K562 (cell line): ENCODE measurements around the gene ATP2A1. TPM values are rescaled to one million over a fixed set of nuclear protein-coding genes. Genes with fewer than 3 reads are reported as not detected.

Source experiments
- ATAC-seq: fragments of 200-7000 bp; cut with Tn5 transposase; 3 replicates; pipeline ENCODE4 v1.9.1; 2020; ENCODE audit warnings: moderate library complexity
- BruUV-seq: library from RNA; stranded (reverse); fragments of 400-500 nt; replicated peaks from 2 replicates; lab custom pipeline; 2021; lab: Mats Ljungman, UMichigan
- CTCF ChIA-PET: fragments of 300-600 bp; formaldehyde crosslinking; extraction: SDS; loops from one replicate; lab custom pipeline; 2021; ENCODE audit warnings: low intra/inter-chr PET ratio; lab: Yijun Ruan, JAX
- POLR2A ChIA-PET: fragments of 300-600, 350-650 bp; sonication (Branson Sonifier 250); formaldehyde crosslinking; extraction: SDS; loops from one replicate; lab custom pipeline; 2021; ENCODE audit warnings: antibody characterized with exemption, inconsistent platforms; lab: Yijun Ruan, JAX
- DNase-seq, 4 experiments: peaks; one replicate each; pipeline versions ENCODE4 v3.0.0 to v3.0.0-alpha.2; 2011 to 2018; ENCODE audit warnings: low spot score in 3 of 4, mixed read lengths in 3 of 4; ENCODE audit errors: extremely low read depth in 1 of 4
- FAIRE-seq: peaks from 2 replicates; lab custom pipeline; 2011; peaks lifted over from hg19 to GRCh38; lab: Jason Lieb, UNC
- H2AFZ ChIP-seq: 2 replicates; pipeline ENCODE4 v1.6.0; 2011; ENCODE audit warnings: low read depth, low read length, control low read depth, inconsistent platforms
- H3K27ac ChIP-seq: fragments of 200-600 bp; 3 replicates; pipeline ENCODE4 v1.8.0; 2011; ENCODE audit warnings: low read depth, mild to moderate bottlenecking, control low read depth, inconsistent platforms, low read length, moderate library complexity, mixed read lengths; ENCODE audit errors: extremely low read depth
- H3K27me3 ChIP-seq, 2 experiments: fragments of 300-600 bp in 1 of 2; 2 replicates in 1 of 2; 3 replicates in 1 of 2; pipeline versions ENCODE4 v1.6.0 to v1.8.0; 2011; ENCODE audit warnings: inconsistent platforms in 2 of 2, low read length in 2 of 2, mild to moderate bottlenecking in 1 of 2, mixed read lengths in 1 of 2, moderate library complexity in 1 of 2; ENCODE audit not compliant: control insufficient read depth in 2 of 2, insufficient read depth in 2 of 2
- H3K36me3 ChIP-seq: fragments of 300-600 bp; 3 replicates; pipeline ENCODE4 v1.8.0; 2011; ENCODE audit warnings: mild to moderate bottlenecking, low read length, inconsistent platforms; ENCODE audit not compliant: control insufficient read depth, insufficient read depth
- H3K4me1 ChIP-seq, 2 experiments: fragments of 200-600 bp in 1 of 2; replicated peaks in 1 of 2; 2 replicates in 1 of 2; 3 replicates in 1 of 2; pipeline versions ENCODE4 v1.5.1 to v1.8.0; 2011; ENCODE audit warnings: inconsistent platforms in 2 of 2, low read length in 2 of 2, mild to moderate bottlenecking in 1 of 2, mixed read lengths in 1 of 2, moderate library complexity in 1 of 2; ENCODE audit not compliant: control insufficient read depth in 2 of 2, insufficient read depth in 2 of 2
- H3K4me2 ChIP-seq: 2 replicates; pipeline ENCODE4 v1.6.1; 2011; ENCODE audit warnings: low read length, control low read depth, inconsistent platforms, mixed read lengths; ENCODE audit not compliant: insufficient read depth
- H3K4me3 ChIP-seq: fragments of 200-600 bp; sonication (generic), shearing (Covaris generic); 2 replicates; pipeline ENCODE4 v1.5.1; 2016; ENCODE audit warnings: control low read depth, inconsistent platforms
- H3K79me2 ChIP-seq: fragments of 200-600 bp; 3 replicates; pipeline ENCODE4 v1.8.0; 2011; ENCODE audit warnings: low read length, inconsistent platforms; ENCODE audit not compliant: control insufficient read depth, insufficient read depth
- H3K9ac ChIP-seq, 2 experiments: 2 replicates each; pipeline versions ENCODE4 v1.6.0 to v1.6.1; 2011; ENCODE audit warnings: low read depth in 2 of 2, low read length in 2 of 2, control low read depth in 1 of 2, inconsistent platforms in 1 of 2, mild to moderate bottlenecking in 1 of 2, mixed read lengths in 1 of 2; ENCODE audit not compliant: insufficient read depth in 1 of 2
- H3K9me1 ChIP-seq: one replicate; pipeline ENCODE4 v1.6.0; 2011; ENCODE audit warnings: inconsistent platforms, mild to moderate bottlenecking, low read length, moderate library complexity; ENCODE audit not compliant: control insufficient read depth, insufficient read depth
- H3K9me3 ChIP-seq: replicated peaks from 2 replicates; pipeline ENCODE4 v1.5.1; 2011; ENCODE audit warnings: low read depth, low read length, inconsistent platforms; ENCODE audit not compliant: control insufficient read depth, insufficient read depth
- H4K20me1 ChIP-seq: replicated peaks from 2 replicates; pipeline ENCODE4 v1.6.1; 2011; ENCODE audit warnings: low read length, inconsistent platforms, mixed read lengths; ENCODE audit not compliant: control insufficient read depth, insufficient read depth
- HNRNPK ChIP-seq: fragments of 200-400 bp; formaldehyde crosslinking; IDR thresholded peaks from one replicate; pipeline ENCODE4 v1.6.1; 2018; ENCODE audit warnings: mild to moderate bottlenecking, low read depth, low read length; ENCODE audit not compliant: poor library complexity, severe bottlenecking
- POLR2G ChIP-seq: fragments of 200-400 bp; formaldehyde crosslinking; IDR thresholded peaks from 2 replicates; pipeline ENCODE4 v1.6.1; 2017; ENCODE audit warnings: low read depth, mild to moderate bottlenecking, antibody characterized with exemption, low read length, moderate library complexity
- RFX1 ChIP-seq: fragments of 450-650 bp; IDR thresholded peaks from 2 replicates; pipeline ENCODE4 v1.6.1; 2016; ENCODE audit warnings: mild to moderate bottlenecking, moderate library complexity
- XRCC3 ChIP-seq: fragments of 450-650 bp; IDR thresholded peaks from 2 replicates; pipeline ENCODE4 v1.6.1; 2017; ENCODE audit warnings: mild to moderate bottlenecking, moderate library complexity
- WGBS: fragments of 100-300 bp; shearing (Covaris generic); methylation state at CpG from one replicate; pipeline ENCODE4 v1.1.6; 2016; ENCODE audit warnings: low coverage, mixed read lengths; ENCODE audit not compliant: insufficient coverage; ENCODE audit errors: missing lambda C conversion rate; 5-methylcytosine and 5-hydroxymethylcytosine counted together
- in situ Hi-C: fragments of 300-500 bp; cut with MboI; formaldehyde crosslinking; loops from 4 replicates; pipeline ENCODE4 v1.15.0; 2018; ENCODE audit warnings: inconsistent platforms, mixed read lengths
- intact Hi-C: fragments of 100-400 bp; cut with micrococcal nuclease; formaldehyde crosslinking; loops from 2 replicates; pipeline ENCODE4 v1.14.2; 2022
- polyA plus RNA-seq, 8 experiments: library from polyadenylated mRNA; depleted of rRNA in 4 of 8; stranded (reverse) in 5 of 8; unstranded in 3 of 8; fragments of >200 nt; fragmentation: Nextera tagmentation in 2 of 8; fragmentation: Illumina TruSeq in 1 of 8; extraction: Ambion mirVana in 2 of 8; extraction: Trizol in 1 of 8; gene quantifications; 2 replicates each; pipeline versions ENCODE4 v1.2.1 to v1.2.3, GENCODE V29; 2011 to 2014; ENCODE audit warnings: inconsistent platforms in 1 of 8, missing spikeins in 1 of 8
- total RNA-seq, 7 experiments: library from RNA; depleted of rRNA in 6 of 7; stranded (reverse); fragments of >200 nt in 6 of 7; fragmentation: Illumina TruSeq in 2 of 7; extraction: Trizol in 2 of 7; gene quantifications; 2 replicates each; pipeline versions ENCODE4 v1.2.1 to v1.2.3, GENCODE V29; 2011 to 2021; ENCODE audit warnings: low replicate concordance in 1 of 7

ATP2A1 gene
- total and polyA plus RNA-seq, 9 of the 15 experiments (the other 6 are each of a cell fraction or from before 2014, with no cell fraction given) = 0.25 to 2.6 (median 0.65) TPM

DNA sequence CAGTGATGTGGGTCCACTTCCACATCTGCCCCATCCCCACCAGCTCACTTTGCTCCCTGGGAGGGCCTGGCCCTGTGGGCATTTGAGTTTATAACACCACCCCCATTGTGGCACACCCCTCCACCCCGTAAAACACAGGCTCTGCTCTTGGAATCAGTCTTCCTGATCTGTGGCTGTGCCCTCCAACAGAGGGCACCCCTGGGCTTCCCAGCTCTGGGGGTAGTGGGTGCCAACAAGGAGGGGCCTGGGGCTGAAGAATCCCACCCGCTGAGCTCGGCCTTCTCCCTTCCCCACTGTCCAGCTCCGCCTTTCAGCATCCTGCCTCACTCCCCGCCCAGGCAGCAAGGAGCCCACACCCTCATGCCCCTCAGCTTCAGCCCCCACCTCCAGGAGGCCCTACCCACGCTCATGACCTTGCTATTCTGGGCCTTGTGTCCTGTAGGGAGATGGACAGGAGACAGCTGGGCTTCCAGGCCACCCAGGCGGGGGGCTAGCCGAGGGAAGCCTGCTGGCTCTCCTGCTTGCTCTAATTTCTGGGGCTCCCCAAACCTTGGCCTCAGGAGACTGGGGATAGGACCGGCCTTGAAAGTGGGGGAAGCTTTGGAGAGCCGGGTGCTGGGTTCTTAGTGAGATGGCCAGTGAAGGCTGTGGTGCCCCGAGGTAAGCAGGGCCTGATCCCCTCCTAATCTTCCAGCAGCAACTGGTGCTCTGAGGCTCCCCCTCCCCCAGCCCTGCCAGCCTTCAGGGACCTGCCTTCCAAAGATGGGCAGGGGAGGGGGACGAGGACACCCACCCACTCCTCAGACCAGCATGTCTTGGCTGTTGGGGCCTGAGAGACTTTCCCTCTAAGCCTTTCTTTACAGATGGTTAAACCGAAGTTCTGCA, 2.9 kb upstream of the ATP2A1 start:
- intact Hi-C loops = no loop called here
- 63% methylated on average over 8 of the region's 13 CpGs for WGBS
- Histone ChIP-seq H3K27ac (peak overlapping the region; percentile 16; the same call in 1 of the 3 replicates), H3K9me3 (no peaks in the 10 kb centered on the region), H2AFZ (no peak overlapping the region), H3K27me3 (no peaks in the 10 kb centered on the region; a peak in 1 of 5 replicates), H3K36me3 (peaks cover 42% of the 10 kb centered on the region; the same call in 2 of the 3 replicates), H3K4me1 (peaks cover 6 to 63% of the 10 kb centered on the region in 2 experiments; a peak in 4 of 5 replicates), H3K79me2 (peaks cover 9% of the 10 kb centered on the region), H3K4me3 (no peak overlapping the region), H4K20me1 (no peaks in the 10 kb centered on the region), H3K9ac (peak overlapping the region in 1 of 2 experiments; percentile 23; a peak in 2 of 4 replicates), H3K4me2 (no peak overlapping the region), H3K9me1 (no peaks in the 10 kb centered on the region)
- FAIRE-seq = no peak
- no peak for ATAC-seq
- DNase-seq = peak in 1 of 4 experiments; percentile 14
- POLR2A ChIA-PET = interaction anchor here (0.6 to 6.9 kb wide), 3 partner anchors 9 to 1173 kb away, joined by 3 to 58 read pairs (median 8); partner anchors contain the start of gene SH2B1
- in situ Hi-C loops = no loop called here
- no TSS peak for BruUV-seq
- CTCF ChIA-PET = no interaction called here
- TF ChIP-seq RFX1 (no peak), HNRNPK (no peak), POLR2G (peak; percentile 61), XRCC3 (no peak)
